ENCODE results near the gene SSBP4.

The SSBP4 gene

DNA sequence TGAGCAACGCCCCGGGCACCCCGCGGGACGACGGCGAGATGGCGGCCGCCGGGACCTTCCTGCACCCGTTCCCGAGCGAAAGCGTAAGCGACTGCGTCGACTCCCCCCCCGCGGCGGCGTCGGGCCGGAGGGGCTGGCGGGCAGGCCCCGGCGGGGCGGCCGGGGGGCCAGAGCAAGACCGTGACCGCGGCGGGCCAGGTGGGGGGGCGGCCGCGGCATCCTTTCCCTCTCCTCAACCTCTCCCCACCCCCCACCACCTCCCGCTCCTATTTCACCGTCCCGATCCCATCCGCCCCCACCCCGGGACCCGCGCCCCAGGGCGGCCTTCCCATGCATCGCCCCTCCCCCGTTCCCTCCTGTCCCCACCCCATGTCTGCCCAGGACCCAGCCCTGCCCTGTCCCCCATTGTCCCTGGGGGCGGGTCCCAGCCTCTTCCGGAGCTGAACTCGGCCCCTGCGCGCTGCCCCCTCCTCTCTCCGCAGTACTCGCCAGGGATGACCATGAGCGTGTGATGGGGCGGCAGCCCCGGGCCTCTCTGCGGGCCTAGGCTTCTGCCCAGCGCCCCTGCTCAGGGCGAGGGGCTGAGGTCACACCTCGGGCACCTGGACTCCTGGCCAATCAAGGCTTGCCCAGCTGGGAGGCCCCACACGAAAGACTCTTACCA, 14.7 kb downstream of the SSBP4 start (continued):
- TF ChIP-seq, protein P1, sequence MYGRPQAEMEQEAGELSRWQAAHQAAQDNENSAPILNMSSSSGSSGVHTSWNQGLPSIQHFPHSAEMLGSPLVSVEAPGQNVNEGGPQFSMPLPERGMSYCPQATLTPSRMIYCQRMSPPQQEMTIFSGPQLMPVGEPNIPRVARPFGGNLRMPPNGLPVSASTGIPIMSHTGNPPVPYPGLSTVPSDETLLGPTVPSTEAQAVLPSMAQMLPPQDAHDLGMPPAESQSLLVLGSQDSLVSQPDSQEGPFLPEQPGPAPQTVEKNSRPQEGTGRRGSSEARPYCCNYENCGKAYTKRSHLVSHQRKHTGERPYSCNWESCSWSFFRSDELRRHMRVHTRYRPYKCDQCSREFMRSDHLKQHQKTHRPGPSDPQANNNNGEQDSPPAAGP (tag by site-specific recombination; IDR thresholded peaks at IDR 0.05): peak; percentile 69; the same call in 1 of the 2 replicates
- TF ChIP-seq, protein P2, sequence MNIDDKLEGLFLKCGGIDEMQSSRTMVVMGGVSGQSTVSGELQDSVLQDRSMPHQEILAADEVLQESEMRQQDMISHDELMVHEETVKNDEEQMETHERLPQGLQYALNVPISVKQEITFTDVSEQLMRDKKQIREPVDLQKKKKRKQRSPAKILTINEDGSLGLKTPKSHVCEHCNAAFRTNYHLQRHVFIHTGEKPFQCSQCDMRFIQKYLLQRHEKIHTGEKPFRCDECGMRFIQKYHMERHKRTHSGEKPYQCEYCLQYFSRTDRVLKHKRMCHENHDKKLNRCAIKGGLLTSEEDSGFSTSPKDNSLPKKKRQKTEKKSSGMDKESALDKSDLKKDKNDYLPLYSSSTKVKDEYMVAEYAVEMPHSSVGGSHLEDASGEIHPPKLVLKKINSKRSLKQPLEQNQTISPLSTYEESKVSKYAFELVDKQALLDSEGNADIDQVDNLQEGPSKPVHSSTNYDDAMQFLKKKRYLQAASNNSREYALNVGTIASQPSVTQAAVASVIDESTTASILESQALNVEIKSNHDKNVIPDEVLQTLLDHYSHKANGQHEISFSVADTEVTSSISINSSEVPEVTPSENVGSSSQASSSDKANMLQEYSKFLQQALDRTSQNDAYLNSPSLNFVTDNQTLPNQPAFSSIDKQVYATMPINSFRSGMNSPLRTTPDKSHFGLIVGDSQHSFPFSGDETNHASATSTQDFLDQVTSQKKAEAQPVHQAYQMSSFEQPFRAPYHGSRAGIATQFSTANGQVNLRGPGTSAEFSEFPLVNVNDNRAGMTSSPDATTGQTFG (tag by site-specific recombination; IDR thresholded peaks at IDR 0.05; ENCODE audit: borderline replicate concordance): no peak
- TF ChIP-seq, protein P3, sequence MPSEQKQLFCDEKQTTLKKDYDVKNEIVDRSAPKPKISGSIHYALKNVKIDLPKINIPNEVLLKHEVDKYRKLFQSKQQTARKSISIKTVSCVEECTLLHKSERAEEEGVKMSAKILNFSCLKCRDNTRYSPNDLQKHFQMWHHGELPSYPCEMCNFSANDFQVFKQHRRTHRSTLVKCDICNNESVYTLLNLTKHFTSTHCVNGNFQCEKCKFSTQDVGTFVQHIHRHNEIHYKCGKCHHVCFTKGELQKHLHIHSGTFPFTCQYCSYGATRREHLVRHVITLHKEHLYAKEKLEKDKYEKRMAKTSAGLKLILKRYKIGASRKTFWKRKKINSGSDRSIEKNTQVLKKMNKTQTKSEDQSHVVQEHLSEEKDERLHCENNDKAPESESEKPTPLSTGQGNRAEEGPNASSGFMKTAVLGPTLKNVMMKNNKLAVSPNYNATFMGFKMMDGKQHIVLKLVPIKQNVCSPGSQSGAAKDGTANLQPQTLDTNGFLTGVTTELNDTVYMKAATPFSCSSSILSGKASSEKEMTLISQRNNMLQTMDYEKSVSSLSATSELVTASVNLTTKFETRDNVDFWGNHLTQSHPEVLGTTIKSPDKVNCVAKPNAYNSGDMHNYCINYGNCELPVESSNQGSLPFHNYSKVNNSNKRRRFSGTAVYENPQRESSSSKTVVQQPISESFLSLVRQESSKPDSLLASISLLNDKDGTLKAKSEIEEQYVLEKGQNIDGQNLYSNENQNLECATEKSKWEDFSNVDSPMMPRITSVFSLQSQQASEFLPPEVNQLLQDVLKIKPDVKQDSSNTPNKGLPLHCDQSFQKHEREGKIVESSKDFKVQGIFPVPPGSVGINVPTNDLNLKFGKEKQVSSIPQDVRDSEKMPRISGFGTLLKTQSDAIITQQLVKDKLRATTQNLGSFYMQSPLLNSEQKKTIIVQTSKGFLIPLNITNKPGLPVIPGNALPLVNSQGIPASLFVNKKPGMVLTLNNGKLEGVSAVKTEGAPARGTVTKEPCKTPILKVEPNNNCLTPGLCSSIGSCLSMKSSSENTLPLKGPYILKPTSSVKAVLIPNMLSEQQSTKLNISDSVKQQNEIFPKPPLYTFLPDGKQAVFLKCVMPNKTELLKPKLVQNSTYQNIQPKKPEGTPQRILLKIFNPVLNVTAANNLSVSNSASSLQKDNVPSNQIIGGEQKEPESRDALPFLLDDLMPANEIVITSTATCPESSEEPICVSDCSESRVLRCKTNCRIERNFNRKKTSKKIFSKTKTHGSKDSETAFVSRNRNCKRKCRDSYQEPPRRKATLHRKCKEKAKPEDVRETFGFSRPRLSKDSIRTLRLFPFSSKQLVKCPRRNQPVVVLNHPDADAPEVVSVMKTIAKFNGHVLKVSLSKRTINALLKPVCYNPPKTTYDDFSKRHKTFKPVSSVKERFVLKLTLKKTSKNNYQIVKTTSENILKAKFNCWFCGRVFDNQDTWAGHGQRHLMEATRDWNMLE (tag by site-specific recombination; conservative IDR thresholded peaks at IDR 0.05; ENCODE audit: low read depth): no peak
- TF ChIP-seq PRDM1 (tag by site-specific recombination; IDR thresholded peaks at IDR 0.05) (no peak), ZXDB (tag by site-specific recombination; IDR thresholded peaks at IDR 0.05) (peak; percentile 95), ZNF626 (tag by site-specific recombination; IDR thresholded peaks at IDR 0.05) (no peak), ZNF112 (tag by site-specific recombination; IDR thresholded peaks at IDR 0.05) (no peak), ZFP69B (tag by site-specific recombination; IDR thresholded peaks at IDR 0.05) (no peak), ZSCAN30 (tag by site-specific recombination; IDR thresholded peaks at IDR 0.05) (peak; percentile 45; the same call in 1 of the 2 replicates), ZEB2 (tag by site-specific recombination; IDR thresholded peaks at IDR 0.05) (no peak), ZNF324 (tag by site-specific recombination; IDR thresholded peaks at IDR 0.05) (no peak), KLF16 (tag by site-specific recombination; IDR thresholded peaks at IDR 0.05) (no peak), OSR2 (tag by site-specific recombination; IDR thresholded peaks at IDR 0.05) (no peak), ZNF747 (tag by site-specific recombination; IDR thresholded peaks at IDR 0.05) (no peak), ZNF335 (tag by site-specific recombination; conservative IDR thresholded peaks at IDR 0.05) (peak; percentile 25), ZNF629 (tag by site-specific recombination; IDR thresholded peaks at IDR 0.05) (0 out of 2 replicates have a peak, but pooled peaks have one; percentile 21), ZNF843 (tag by site-specific recombination; IDR thresholded peaks at IDR 0.05) (no peak), ZNF768 (tag by site-specific recombination; IDR thresholded peaks at IDR 0.05) (no peak), ZNF146 (tag by site-specific recombination; IDR thresholded peaks at IDR 0.05) (no peak)
- TF ChIP-seq, protein P4, sequence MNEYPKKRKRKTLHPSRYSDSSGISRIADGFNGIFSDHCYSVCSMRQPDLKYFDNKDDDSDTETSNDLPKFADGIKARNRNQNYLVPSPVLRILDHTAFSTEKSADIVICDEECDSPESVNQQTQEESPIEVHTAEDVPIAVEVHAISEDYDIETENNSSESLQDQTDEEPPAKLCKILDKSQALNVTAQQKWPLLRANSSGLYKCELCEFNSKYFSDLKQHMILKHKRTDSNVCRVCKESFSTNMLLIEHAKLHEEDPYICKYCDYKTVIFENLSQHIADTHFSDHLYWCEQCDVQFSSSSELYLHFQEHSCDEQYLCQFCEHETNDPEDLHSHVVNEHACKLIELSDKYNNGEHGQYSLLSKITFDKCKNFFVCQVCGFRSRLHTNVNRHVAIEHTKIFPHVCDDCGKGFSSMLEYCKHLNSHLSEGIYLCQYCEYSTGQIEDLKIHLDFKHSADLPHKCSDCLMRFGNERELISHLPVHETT (tag by site-specific recombination; IDR thresholded peaks at IDR 0.05): no peak
- TF ChIP-seq, protein P5, sequence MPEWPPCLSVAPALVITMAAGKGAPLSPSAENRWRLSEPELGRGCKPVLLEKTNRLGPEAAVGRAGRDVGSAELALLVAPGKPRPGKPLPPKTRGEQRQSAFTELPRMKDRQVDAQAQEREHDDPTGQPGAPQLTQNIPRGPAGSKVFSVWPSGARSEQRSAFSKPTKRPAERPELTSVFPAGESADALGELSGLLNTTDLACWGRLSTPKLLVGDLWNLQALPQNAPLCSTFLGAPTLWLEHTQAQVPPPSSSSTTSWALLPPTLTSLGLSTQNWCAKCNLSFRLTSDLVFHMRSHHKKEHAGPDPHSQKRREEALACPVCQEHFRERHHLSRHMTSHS (tag by site-specific recombination; IDR thresholded peaks at IDR 0.05): no peak
- TF ChIP-seq, protein P6, sequence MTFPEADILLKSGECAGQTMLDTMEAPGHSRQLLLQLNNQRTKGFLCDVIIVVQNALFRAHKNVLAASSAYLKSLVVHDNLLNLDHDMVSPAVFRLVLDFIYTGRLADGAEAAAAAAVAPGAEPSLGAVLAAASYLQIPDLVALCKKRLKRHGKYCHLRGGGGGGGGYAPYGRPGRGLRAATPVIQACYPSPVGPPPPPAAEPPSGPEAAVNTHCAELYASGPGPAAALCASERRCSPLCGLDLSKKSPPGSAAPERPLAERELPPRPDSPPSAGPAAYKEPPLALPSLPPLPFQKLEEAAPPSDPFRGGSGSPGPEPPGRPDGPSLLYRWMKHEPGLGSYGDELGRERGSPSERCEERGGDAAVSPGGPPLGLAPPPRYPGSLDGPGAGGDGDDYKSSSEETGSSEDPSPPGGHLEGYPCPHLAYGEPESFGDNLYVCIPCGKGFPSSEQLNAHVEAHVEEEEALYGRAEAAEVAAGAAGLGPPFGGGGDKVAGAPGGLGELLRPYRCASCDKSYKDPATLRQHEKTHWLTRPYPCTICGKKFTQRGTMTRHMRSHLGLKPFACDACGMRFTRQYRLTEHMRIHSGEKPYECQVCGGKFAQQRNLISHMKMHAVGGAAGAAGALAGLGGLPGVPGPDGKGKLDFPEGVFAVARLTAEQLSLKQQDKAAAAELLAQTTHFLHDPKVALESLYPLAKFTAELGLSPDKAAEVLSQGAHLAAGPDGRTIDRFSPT (tag by site-specific recombination; IDR thresholded peaks at IDR 0.05): peak; percentile 64
- TF ChIP-seq, protein P7, sequence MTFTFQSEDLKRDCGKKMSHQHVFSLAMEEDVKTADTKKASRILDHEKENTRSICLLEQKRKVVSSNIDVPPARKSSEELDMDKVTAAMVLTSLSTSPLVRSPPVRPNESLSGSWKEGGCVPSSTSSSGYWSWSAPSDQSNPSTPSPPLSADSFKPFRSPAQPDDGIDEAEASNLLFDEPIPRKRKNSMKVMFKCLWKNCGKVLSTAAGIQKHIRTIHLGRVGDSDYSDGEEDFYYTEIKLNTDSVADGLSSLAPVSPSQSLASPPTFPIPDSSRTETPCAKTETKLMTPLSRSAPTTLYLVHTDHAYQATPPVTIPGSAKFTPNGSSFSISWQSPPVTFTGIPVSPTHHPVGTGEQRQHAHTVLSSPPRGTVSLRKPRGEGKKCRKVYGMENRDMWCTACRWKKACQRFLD (tag by site-specific recombination; IDR thresholded peaks at IDR 0.05): no peak
- TF ChIP-seq, protein P8, sequence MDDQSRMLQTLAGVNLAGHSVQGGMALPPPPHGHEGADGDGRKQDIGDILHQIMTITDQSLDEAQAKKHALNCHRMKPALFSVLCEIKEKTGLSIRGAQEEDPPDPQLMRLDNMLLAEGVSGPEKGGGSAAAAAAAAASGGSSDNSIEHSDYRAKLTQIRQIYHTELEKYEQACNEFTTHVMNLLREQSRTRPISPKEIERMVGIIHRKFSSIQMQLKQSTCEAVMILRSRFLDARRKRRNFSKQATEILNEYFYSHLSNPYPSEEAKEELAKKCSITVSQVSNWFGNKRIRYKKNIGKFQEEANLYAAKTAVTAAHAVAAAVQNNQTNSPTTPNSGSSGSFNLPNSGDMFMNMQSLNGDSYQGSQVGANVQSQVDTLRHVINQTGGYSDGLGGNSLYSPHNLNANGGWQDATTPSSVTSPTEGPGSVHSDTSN (CRISPR knock-in tag; IDR thresholded peaks at IDR 0.05): no peak
